Nephron progenitor cell (in vitro differentiated cells): ENCODE measurements around the gene MAPK8IP3.
"Not testable (repeated sequence)": the region's sequence is repeated elsewhere in the genome, so short reads cannot be mapped to it uniquely, and the experiment has no call there.

ENCODE experiments used
- DNase-seq: peaks from one replicate; pipeline ENCODE4 v3.0.0; 2021
- H3K27ac Mint-ChIP-seq: 2 replicates; pipeline ENCODE4 v1.8.0; 2021; ENCODE audit warnings: mild to moderate bottlenecking, moderate library complexity, mixed read lengths
- H3K27me3 Mint-ChIP-seq: 2 replicates; pipeline ENCODE4 v1.8.0; 2021; ENCODE audit warnings: mild to moderate bottlenecking, low read depth, mixed read lengths; ENCODE audit not compliant: poor library complexity
- H3K36me3 Mint-ChIP-seq: 2 replicates; pipeline ENCODE4 v1.8.0; 2021; ENCODE audit warnings: low read depth, mixed read lengths
- H3K4me1 Mint-ChIP-seq: 2 replicates; pipeline ENCODE4 v1.8.0; 2021; ENCODE audit warnings: mixed read lengths
- H3K4me3 Mint-ChIP-seq: 2 replicates; pipeline ENCODE4 v1.8.0; 2021; ENCODE audit warnings: mild to moderate bottlenecking, moderate library complexity, mixed read lengths
- H3K9me3 Mint-ChIP-seq: 2 replicates; pipeline ENCODE4 v1.8.0; 2021; ENCODE audit warnings: mild to moderate bottlenecking, moderate library complexity, mixed read lengths
- CTCF ChIP-seq: fragments of 200-600 bp; sonication (generic); IDR thresholded peaks from 2 replicates; pipeline ENCODE4 v1.5.0; 2021; ENCODE audit warnings: antibody characterized with exemption

Gene MAPK8IP3

GRCh38 chr16:1701216-1701878, 4.6 kb upstream of the MAPK8IP3 start:
- no peak overlapping the region for H3K27ac Mint-ChIP-seq
- peaks cover 2% of the 10 kb centered on the region for H3K27me3 Mint-ChIP-seq
- H3K4me1 Mint-ChIP-seq: peaks cover 9% of the 10 kb centered on the region
- peaks cover 53% of the 10 kb centered on the region for H3K36me3 Mint-ChIP-seq
- TF ChIP-seq CTCF: no peak
- no peaks in the 10 kb centered on the region for H3K9me3 Mint-ChIP-seq
- H3K4me3 Mint-ChIP-seq: no peak overlapping the region
- no peak for DNase-seq

GRCh38 chr16:1705324-1705687, 689 bp upstream of the MAPK8IP3 start:
- peak overlapping the region; percentile 96 for H3K4me3 Mint-ChIP-seq
- peak; percentile 45 for DNase-seq
- not testable (repeated sequence) for H3K27me3 Mint-ChIP-seq, H3K9me3 Mint-ChIP-seq
- peaks cover 39% of the 10 kb centered on the region for H3K4me1 Mint-ChIP-seq
- peak overlapping the region; percentile 99 for H3K27ac Mint-ChIP-seq
- peaks cover 21% of the 10 kb centered on the region for H3K36me3 Mint-ChIP-seq

- H3K36me3 Mint-ChIP-seq: peaks cover 9% of the 10 kb centered on the region
- no peak for TF ChIP-seq CTCF
- H3K4me1 Mint-ChIP-seq: peaks cover 39% of the 10 kb centered on the region
- no peaks in the 10 kb centered on the region for H3K27me3 Mint-ChIP-seq
- peak overlapping the region; percentile 66 for H3K27ac Mint-ChIP-seq
- no peaks in the 10 kb centered on the region for H3K9me3 Mint-ChIP-seq
- H3K4me3 Mint-ChIP-seq: peak overlapping the region; percentile 88
- DNase-seq: peak; percentile 41
Observed at GRCh38 chr16:1706386-1707192, 594 bp downstream of the MAPK8IP3 start.

- H3K36me3 Mint-ChIP-seq: peaks cover 5% of the 10 kb centered on the region
- peak; percentile 12 for DNase-seq
- peaks cover 39% of the 10 kb centered on the region for H3K4me1 Mint-ChIP-seq
- no peak for TF ChIP-seq CTCF
- H3K27ac Mint-ChIP-seq: peak overlapping the region; percentile 66
- no peaks in the 10 kb centered on the region for H3K9me3 Mint-ChIP-seq
- H3K4me3 Mint-ChIP-seq: peak overlapping the region; percentile 88
- no peaks in the 10 kb centered on the region for H3K27me3 Mint-ChIP-seq
Observed at GRCh38 chr16:1707193-1707790, 1.3 kb downstream of the MAPK8IP3 start.

GRCh38 chr16:1708083-1708767, 2.2 kb downstream of the MAPK8IP3 start:
- Mint-ChIP-seq H3K4me3 (peak overlapping the region; percentile 88), H3K27me3 (no peaks in the 10 kb centered on the region), H3K9me3 (no peaks in the 10 kb centered on the region), H3K36me3 (no peaks in the 10 kb centered on the region), H3K27ac (no peak overlapping the region), H3K4me1 (peaks cover 44% of the 10 kb centered on the region)
- TF ChIP-seq CTCF: no peak
- DNase-seq: no peak

- no peaks in the 10 kb centered on the region for H3K36me3 Mint-ChIP-seq
- H3K9me3 Mint-ChIP-seq: no peaks in the 10 kb centered on the region
- peaks cover 49% of the 10 kb centered on the region for H3K4me1 Mint-ChIP-seq
- peak overlapping the region; percentile 41 for H3K4me3 Mint-ChIP-seq
- DNase-seq: no peak
- no peak for TF ChIP-seq CTCF
- no peaks in the 10 kb centered on the region for H3K27me3 Mint-ChIP-seq
- peak overlapping the region; percentile 95 for H3K27ac Mint-ChIP-seq
Observed at GRCh38 chr16:1708768-1709180, 2.8 kb downstream of the MAPK8IP3 start.
